GM18517 (cell line): Measurements from ENCODE around the gene ANKS1B.
"Not testable (repeated sequence)": the region's sequence is repeated elsewhere in the genome, so short reads cannot be mapped to it uniquely, and the experiment has no call there.

Experiments used
- ATAC-seq: cut with Tn5 transposase; IDR thresholded peaks from one replicate; pipeline ENCODE4 v1.9.1; 2021; ENCODE audit warnings: mild to moderate bottlenecking, moderate library complexity; ENCODE audit not compliant: unreplicated experiment

ANKS1B gene

DNA sequence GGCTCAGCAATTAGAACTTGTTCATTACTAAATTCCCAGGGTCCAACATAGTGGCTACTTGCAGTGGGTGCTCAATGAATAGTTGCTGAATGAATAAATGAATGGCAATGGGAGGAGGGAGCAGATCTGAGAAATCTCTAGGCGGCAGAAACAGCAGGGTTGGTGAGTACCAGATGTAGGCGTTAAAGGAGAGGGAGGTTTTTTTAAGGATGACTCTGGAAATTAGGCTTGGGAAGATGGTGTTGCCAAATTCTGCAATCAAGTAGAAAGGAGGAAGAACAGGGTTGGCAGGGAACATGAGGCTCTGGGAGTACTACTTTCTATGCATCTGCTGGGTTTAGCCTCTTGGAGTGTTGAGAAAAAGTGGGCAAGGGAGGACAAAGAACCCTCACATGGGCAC is 1132.6 kb downstream of the ANKS1B start:
- no peak for ATAC-seq

DNA sequence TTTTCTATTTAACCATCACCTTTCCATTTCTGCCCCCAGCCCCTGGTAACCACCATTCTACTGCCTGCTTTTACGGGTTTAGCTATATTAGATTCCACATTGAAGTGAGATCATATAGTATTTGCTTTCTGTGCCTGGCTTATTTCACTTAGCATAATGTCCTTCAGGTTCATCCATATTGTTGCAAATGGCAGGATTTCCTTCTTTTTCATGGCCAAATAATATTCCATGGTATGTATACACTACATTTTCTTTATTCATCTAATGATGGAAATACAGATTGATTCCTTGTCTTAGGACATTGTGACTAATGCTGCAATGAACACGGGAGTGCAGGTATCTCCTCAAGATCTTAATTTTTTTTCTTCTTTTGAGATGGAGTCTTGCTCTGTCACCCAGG is 1137.5 kb downstream of the ANKS1B start:
- ATAC-seq, result no peak

DNA sequence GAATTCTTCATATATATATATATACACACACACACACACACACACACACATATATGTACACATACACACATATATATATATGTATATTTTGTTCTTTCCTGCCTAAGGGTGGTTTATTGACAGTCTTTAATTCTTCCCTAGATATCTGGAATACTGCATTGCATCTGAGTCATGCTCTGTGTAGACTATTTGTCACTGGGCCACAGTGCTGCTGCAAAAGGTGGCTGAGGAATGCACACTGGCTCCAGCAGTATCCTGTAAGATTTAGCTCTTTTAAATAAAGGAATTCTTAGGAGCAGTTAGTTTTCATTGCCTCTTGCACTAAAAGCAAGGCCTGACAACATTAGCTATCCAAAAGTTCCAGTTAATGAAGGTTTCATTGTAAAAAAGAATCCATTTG is 1138.8 kb downstream of the ANKS1B start:
- no peak for ATAC-seq

DNA sequence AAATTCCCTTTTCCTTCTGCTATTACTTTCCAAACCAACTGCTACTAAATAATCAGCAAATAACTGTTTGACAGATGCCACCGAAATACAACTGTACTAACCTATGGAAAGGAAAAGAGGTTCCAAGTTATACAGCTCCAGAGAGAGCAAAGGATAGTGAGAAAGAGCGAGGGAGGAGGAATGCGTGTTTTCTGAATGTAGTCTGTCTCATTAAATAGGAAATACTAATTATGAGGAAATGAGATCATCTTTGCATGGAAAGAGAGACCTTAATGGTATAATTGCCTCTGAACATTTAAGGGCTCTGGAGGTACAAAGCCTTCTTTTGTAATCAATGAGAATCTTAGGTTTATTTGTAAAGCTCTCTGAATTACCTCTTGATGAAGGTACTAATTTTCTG is 1144.4 kb downstream of the ANKS1B start:
- no peak for ATAC-seq

DNA sequence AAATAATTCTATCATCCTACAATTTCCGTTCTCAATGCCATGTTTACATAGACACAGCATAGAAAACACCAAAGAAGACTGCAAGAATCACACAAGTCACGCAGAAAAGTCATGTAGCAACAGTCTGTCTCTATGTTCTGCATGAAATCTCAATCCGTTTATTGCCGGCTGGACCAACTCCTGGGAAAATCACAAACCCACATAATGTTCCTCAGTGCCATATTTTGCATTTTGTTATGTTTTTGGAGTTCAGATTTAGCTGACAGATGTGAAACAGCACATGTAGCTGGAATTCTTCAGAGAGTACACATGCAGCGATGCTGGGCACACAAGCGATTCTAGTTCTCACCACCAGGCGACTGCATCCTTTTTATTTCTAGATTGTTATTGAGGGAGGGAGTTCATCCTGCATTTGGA is 1146.5 kb downstream of the ANKS1B start:
- no peak for ATAC-seq

DNA sequence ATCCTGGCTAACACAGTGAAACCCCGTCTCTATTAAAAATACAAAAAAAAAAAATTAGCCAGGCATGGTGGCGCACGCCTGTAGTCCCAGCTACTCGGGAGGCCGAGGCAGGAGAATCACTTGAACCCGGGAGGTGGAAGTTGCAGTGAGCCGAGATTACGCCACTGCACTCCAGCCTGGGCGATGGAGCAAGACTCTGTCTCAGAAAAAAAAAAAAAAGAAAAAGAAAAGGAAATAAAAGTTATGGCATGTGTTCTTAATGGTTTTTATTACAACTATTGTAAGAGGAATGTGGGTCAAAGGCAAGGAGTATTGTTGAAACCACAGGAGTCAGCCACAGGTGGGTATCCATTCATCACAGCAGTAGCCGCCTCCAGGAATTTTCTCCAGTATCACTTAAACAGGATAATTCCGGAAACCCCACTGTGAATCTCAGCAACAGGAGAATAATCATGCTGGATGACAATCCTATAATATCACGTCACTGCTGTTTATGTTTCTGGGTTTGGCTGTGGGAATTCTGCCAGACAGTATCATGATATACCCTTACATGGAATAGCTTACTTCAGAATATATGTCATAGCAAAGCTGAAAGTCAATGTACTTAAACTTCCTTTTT is 1147.5 kb downstream of the ANKS1B start:
- not testable (repeated sequence) for ATAC-seq

DNA sequence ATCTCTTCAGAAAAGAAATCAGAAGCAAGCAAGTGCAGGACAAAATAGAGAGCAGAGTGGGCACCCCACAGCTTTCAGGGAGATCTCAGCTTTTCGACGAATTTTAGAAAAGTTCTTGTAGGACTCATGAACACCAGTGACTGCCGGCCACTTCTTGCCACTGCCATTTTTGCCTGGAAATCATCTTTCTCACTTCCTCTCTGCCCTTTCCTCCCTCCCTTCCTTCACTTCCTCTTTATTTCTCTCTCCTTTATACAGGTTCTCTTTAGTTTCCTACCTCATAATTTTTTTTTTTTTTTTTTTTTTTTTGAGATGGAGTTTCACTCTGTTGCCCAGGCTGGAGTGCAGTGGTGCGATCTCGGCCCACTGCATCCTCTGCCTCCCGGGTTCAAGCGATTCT is 1154.1 kb downstream of the ANKS1B start:
- ATAC-seq, result no peak

DNA sequence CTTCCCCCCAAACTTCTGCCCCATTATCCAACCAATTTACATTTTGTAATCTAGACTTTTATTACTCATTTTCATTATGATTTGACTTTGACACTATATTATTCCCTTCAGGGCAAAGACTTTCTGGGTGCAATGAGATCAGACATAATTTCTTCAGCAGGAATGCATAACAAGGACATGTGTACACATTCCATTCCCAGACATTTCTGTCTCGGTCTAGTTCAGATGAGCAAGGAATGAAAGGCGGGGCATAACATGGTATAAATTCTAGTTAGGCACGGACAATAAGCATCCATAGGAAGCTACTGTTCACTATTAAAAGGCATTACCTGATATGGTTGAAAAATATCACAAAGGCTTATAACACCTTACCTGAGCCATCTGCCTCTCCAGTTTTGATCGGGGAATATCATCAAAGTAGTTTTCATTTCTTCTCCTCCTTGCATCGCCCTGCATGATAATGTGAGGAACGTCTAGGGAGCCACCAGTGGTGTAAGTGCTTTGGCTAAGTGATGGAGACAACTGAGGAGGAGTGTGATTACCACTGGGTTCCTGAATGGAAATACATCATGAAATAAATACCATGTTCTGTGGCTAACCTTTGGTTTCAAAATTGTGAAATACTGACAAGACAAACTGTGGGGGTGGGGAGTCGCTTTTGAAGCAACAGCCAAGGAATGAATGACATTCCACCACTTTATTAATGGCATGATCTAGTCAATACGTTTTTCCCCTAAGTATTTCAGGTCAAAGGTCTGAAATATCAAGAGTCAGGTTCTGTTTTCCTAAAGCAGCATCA is 1155.7 kb downstream of the ANKS1B start:
- ATAC-seq, result no peak

DNA sequence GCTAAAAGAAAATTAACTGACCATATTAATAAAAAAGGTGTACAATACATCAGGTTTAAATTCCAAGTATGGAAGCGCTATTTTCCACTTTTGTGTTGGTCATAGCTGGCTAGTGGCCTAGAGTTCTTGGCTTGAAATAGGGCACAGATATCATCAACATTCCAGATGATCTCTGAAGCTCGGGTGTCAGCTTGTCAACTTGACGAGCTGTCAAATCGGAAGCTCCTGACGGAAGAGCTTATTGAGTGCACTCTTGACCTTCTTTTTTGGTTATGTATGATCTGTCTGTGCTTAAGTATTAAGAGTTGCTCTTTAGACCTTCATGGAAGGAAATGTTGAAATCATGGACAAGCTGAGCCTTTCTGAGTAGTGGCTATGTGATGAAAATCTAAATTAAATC is 1161.7 kb downstream of the ANKS1B start:
- ATAC-seq, result no peak

DNA sequence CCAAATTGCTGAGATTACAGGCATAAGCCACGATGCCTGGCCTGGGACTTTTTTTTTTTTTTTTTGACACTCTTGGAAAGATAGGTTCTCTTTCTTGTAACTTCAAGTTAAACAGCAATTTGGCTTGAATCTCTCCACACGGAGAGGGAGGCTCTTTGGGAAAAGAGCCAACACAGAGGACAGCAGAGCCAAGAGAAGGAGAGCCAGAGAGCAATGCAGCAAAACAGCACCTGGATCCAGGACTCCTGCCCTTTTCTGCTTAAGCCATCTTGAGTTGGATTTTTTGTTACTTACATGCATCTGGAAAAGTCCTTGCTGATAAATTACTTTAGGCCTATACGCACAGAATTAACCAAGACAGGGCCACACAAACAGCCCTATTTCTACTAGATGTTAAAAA is 1162.9 kb downstream of the ANKS1B start:
- ATAC-seq, result no peak

DNA sequence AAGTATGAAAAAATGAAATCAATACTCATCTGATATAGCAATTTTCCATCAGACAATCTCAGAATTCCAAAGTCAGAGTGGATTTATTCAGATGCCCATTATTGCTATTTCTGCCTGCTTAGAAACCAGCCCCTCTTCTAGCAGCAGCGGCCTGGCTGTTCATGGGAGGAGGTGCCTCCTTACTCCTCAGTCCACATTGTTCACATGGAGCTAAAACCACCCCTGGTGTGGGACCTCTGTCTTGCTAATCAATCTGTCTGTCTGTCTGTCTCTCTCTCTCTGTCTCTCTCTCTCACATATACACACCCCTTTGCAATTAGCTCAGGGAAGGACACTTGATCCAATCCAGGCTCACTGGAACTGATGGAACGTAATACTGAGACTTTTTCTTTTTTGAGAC is 1163.5 kb downstream of the ANKS1B start:
- no peak for ATAC-seq

DNA sequence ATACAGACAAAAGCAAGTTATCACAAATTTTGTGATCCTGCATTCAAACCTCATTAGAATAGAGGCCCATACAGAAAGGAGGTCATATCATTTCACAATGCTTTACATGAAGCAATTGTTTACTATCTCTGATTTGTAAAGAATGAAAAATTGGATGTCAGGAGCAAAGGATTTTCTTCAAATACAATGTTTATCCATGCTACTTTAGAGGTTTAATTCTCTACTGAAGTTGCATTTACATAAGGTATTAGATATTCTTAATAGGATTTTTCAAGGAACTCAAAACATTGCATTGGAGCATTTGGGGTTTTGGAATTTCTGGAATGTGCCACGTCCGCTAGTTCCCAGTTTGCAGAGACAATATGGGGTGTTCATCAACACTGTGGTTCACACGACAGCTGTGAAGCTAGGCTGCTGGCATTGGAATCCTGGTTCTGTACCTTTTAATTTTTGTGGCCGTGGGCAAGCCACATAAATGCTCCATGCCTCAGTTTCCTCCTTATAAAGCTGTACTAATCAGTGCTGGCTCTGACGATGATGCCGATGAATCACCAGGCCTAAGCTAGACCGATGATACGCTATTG is 1164.8 kb downstream of the ANKS1B start:
- ATAC-seq, result no peak

DNA sequence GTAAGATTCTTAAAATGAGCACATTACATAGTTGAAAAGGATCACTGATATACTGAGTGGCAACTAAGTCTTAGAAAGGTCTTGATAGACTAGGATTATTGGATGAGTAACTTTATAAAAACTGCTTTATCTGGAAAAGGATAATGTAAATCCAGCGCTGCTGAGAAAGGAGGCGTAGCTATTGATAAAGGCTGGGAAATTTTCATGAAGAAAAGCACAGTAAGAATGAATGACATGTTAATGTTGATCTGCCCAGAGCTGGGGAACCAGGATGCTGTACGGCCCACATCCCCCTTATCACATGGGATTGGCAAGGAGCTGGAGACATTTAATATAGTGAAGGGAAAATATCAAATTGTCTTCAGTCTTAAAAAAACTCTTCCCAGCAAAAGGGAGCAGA is 1165.7 kb downstream of the ANKS1B start:
- ATAC-seq, result no peak

DNA sequence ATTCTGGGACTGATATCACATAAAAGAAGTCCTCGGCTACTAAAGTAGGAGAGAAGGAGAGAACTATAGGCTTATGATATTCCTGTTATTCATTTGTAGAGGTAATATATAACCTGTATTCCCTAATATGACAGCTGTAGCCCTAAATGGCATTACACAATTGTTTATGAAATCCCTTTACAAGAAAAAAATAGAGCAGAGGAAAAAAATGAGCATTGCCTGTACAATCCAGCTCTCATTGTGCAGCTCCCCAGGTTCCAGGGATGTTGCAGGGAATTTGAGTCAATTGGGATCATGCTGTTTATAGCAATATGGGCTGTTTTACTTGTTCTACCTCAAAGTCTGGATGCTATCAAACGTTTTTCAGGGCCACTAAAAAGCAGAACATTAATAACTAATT is 1166.5 kb downstream of the ANKS1B start:
- no peak for ATAC-seq

DNA sequence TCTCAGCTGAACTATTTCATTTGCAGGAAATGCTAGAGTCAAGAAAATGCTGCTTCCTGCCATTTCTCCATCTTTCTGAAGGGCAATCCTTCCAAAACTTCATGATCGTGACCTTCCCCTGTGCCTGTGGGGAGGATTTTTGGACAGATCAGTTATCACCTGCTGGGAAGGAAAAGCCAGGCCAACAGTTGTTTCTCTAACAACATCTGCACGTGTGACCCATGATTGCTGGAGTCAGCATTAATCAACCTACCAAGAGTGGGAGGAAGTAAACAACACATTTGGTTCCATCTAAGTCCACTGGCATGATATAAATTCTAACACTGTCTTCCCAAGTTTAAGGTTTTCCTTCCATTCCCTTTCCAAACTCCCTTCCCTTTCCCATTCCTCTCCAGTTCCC is 1167.0 kb downstream of the ANKS1B start:
- ATAC-seq, result no peak

DNA sequence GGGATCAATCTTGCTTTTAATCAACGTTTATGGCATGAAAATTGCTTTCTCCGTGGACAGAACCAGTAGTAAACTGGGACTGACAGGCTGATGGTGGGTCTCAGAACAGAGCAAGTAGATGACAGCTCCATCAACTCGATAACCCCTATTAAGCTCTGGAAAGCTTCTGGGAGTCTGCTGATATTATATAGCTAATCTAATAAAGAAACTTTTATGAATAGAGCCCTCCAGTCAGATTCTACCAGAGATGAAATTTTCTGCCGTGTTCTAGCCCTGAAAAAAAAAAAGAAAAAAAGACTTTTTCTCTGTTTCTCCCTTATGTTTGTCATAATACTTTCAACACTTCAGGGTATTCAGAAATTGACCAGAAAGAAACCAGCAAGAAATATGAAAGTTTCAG is 1168.0 kb downstream of the ANKS1B start:
- ATAC-seq, result no peak

DNA sequence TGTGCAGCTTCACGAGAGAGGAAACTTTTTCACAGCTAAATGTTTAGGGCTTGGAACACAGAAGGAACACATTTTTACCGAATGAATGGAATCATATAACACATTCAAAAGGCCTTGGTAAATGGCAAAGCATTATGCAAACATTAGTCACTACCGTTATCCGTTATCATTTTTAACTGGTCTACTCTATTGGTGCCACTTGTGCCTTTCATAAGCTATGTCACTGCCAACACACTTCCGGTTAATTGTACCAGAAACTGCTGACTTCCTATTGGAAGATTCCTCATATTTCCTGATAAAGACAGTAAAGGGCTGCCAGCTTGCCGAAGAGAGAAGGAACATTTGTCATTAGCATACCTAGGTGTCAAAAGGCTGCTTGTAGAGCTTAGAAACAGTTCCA is 1170.5 kb downstream of the ANKS1B start:
- ATAC-seq, result no peak

DNA sequence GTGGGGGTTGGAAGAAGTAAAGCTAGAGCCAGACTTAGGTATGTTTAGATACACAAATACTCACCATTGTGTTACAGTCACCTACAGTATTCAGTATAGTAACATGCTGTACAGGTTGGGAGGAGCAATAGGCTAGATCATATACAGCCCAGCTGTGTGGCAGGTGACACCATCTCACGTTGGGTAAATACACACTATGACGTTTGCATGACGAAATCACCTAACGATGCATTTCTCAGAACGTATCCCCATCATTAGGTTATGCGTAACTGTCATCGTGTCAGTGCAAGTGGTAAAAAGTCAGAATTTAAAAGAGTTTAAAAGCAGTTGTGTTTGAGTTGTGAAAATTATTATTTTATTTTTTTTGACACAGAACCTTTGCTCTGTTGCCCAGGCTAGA is 1172.5 kb downstream of the ANKS1B start:
- no peak for ATAC-seq

DNA sequence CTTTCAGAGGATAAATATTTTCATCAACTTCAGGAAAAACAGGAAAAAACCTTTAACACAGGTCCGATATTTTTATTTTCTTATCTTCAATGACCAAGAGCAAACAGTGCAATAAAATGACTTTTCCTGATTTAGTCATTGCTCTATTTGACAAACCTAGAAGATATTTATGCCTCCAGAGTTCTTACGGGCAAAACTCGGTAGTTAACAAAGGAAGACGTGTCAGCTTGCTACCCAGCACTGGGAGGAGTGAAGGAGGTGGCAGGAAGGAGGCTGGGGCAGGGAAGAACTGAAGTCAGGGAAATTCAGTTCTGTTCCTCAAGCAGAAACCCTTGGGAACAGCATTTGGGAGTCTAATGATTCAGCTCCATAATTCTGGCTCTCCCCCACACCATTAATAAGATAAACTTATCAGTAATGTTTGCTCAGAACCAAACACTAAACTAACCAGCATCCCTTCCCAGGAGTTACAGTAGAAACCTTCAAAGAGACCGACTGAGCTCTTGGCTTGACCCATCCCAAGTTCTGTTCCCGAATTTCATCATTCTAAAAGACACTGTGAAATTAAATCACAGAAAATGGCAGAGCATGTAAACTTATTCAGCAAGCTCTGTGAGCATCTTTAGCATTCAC is 1176.4 kb downstream of the ANKS1B start:
- no peak for ATAC-seq

DNA sequence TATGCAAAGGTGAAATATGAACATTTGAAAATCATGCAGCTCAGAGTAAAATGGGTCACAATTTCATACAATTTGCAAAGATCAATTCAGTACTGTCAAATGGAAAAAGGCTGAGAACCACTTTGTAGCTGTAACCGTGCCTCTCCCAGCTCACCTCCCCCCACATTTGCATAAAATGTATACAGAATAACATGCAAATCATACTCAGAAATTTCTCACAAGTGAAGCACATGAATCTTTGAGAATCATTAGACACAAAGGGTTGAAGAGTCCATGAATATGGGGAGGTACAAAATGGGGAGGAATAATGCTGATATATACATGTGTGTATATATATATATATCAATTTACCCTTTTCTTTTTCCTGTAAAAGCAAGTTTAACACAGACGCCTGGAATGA is 1177.5 kb downstream of the ANKS1B start:
- ATAC-seq, result no peak

DNA sequence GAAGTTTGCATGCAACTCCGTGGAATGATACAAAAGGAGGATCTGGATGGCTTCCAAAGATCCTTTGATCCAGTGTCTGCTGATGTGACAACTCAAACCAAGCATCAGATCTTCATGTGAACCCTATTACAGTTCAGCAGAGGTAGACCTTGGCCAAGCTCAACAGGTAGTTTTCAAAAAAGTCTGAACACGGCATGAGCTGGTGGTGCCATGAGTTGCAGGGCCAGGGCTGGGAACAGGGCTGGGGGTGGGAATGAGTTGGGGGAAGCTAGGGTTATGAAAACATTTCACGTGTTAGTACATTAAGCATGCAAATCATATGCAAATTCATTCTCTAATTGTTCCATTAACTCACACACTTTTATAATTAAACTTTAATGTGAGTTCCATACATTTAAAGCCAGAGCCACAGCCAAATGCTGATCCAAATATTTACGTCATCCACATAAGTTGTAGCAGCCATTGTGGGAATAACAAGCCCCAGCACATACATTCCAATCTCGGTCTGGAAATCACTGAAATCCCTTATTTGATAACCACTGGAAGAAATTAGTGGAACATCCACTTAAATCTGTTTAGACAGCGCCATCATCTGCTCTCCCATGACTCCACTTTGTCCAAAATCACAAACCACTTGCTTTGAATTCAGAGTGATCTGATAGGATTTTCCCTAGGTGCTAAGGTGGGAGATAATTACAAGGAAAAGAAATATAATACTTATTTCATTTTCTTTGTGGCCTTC is 1181.1 kb downstream of the ANKS1B start:
- ATAC-seq, result no peak
